GM12892 (cell line): Measurements from ENCODE around the gene LAMA1.

Source experiments
- POLR2A ChIP-seq: IDR thresholded peaks from 2 replicates; pipeline ENCODE4 v1.6.1; 2011; ENCODE audit warnings: low read depth, low read length, control low read depth
- POLR2AphosphoS5 ChIP-seq: IDR thresholded peaks from 2 replicates; pipeline ENCODE4 v1.6.1; 2011; ENCODE audit warnings: low read depth, low read length, control low read depth

- no peak for TF ChIP-seq POLR2A
- TF ChIP-seq POLR2AphosphoS5 = no peak
These were observed 45.0 kb downstream of the LAMA1 start for GRCh38 chr18:7072593-7072992.
